ENCODE measurements around the gene TOGARAM1. TPM values are rescaled to one million over a fixed set of nuclear protein-coding genes. Genes with fewer than 3 reads are reported as not detected.

Gene TOGARAM1
- total and polyA plus RNA-seq, 8 donors = 3.4 to 13.3 (median 7.2) TPM

DNA sequence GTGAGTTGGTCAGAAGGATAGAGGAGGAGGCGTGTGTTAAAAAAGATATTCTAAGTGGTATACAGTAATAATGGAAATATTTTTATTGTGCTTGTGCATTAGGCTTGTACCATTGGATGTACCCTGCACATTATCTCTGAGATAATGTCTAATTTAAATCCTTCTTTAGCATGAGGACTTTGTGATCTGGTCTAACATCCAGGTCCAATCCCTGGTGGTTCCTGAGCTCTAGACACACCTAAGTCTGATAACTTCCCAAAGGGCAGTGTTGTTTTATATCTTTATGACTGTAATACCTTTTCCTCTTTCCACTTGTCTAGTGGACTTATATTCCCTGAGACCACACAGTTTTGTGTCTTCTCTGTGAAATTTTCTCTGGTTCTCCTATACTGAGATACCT lies 142.6 kb downstream of the TOGARAM1 start:
- Histone ChIP-seq H3K36me3 (peaks cover 0 to 21% (median 10%) of the 10 kb centered on the region in 3 donors), H3K4me1 (no peaks in the 10 kb centered on the region), H3K4me3 (no peak overlapping the region), H3K9me3 (no peaks in the 10 kb centered on the region), H3K27ac (no peak overlapping the region), H3K27me3 (no peaks in the 10 kb centered on the region)
- no peak for FAIRE-seq
- DNase-seq = no peak
- WGBS, 2 donors = 95 to 100% methylated on average over 1 of the region's 1 CpG
- TF ChIP-seq, protein P1, sequence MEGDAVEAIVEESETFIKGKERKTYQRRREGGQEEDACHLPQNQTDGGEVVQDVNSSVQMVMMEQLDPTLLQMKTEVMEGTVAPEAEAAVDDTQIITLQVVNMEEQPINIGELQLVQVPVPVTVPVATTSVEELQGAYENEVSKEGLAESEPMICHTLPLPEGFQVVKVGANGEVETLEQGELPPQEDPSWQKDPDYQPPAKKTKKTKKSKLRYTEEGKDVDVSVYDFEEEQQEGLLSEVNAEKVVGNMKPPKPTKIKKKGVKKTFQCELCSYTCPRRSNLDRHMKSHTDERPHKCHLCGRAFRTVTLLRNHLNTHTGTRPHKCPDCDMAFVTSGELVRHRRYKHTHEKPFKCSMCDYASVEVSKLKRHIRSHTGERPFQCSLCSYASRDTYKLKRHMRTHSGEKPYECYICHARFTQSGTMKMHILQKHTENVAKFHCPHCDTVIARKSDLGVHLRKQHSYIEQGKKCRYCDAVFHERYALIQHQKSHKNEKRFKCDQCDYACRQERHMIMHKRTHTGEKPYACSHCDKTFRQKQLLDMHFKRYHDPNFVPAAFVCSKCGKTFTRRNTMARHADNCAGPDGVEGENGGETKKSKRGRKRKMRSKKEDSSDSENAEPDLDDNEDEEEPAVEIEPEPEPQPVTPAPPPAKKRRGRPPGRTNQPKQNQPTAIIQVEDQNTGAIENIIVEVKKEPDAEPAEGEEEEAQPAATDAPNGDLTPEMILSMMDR (IDR thresholded peaks at IDR 0.05) = no peak
- ATAC-seq = no peak
- intact Hi-C loops (cut with DNase I) = no loop called here

DNA sequence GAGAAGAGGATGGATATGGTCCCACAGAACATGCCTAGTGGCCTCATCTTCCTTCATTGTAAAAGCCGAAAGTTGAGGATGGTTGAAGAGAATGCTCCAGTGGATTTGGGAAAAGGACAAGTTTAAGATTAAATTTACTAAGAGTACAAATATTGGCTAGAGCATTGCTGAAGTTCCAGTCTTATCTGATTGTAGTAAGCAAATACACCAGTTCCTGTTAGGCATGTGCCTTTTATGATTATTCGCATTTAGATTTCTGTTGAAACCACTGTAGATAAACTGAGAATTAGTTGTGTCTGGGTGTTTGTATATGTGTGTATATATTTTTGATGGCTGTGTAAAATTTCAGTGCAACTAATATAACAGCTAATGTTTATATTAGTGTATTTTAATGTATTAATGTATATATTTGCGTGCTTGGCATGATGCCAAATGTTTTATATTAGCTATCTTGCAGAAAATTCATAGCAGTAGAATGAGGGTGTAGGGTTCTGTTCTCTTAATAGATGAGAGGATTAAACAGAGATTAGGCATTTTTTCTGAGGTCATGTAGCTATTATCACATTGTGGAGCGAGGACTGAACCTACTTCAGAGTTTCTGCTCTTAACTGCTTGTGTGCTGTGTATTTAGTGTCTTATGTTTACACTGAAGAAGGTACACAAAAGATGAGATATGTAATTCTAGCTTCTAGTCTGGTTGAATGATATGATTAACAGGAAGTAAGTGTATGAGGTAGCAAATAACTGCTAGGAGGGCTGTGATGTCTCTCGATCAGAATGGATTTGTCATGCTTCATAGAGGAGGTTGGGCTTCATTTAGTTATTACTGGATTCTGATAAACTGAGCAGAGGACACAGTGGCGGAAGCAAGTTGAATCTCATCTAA lies 151.1 kb downstream of the TOGARAM1 start:
- Histone ChIP-seq H3K4me1 (peaks cover 8 to 12% (median 8%) of the 10 kb centered on the region in 3 donors), H3K4me3 (no peak overlapping the region), H3K27ac (no peak overlapping the region), H3K9me3 (no peaks in the 10 kb centered on the region), H3K36me3 (peaks cover 0 to 44% (median 12%) of the 10 kb centered on the region in 3 donors), H3K27me3 (no peaks in the 10 kb centered on the region)
- ATAC-seq (peak; percentile 46 to 75 (median 65)), DNase-seq (no peak), FAIRE-seq (no peak)
- intact Hi-C loops (cut with DNase I) = no loop called here
- TF ChIP-seq, protein P1 (IDR thresholded peaks at IDR 0.05) = no peak
- whole genome bisulfite sequencing, 2 donors = 51 to 54% methylated on average over 6 of the region's 6 CpGs

DNA sequence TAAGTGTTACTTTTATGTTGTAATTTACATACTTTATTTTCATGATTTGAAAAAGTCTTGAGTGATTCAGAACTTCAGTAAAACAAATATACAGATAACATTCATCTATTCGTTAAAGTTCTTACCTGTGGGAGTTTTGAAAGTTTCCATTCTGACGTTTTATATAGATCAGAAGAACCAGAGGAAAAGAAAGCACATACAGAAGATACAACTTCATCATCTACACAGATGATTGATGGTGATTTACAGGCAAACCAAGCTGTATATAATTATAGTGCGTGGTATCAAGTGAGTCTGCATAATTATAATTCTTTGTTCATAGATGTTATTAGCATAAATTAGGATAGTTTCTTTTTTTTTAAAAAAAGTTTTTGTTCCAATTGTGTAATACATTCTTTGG lies 152.3 kb downstream of the TOGARAM1 start:
- H3K27ac ChIP-seq = no peak overlapping the region
- no peaks in the 10 kb centered on the region for H3K27me3 ChIP-seq
- no peak for DNase-seq
- H3K4me1 ChIP-seq = peaks cover 8 to 12% (median 8%) of the 10 kb centered on the region in 3 donors
- WGBS, 2 donors = 61 to 78% methylated on average over 3 of the region's 3 CpGs
- no peaks in the 10 kb centered on the region for H3K9me3 ChIP-seq
- no peak overlapping the region for H3K4me3 ChIP-seq
- H3K36me3 ChIP-seq = peaks cover 0 to 40% (median 15%) of the 10 kb centered on the region in 3 donors
- no peak for FAIRE-seq
- no peak for ATAC-seq
- TF ChIP-seq, protein P1 (IDR thresholded peaks at IDR 0.05) = no peak
- intact Hi-C loops (cut with DNase I) = no loop called here

DNA sequence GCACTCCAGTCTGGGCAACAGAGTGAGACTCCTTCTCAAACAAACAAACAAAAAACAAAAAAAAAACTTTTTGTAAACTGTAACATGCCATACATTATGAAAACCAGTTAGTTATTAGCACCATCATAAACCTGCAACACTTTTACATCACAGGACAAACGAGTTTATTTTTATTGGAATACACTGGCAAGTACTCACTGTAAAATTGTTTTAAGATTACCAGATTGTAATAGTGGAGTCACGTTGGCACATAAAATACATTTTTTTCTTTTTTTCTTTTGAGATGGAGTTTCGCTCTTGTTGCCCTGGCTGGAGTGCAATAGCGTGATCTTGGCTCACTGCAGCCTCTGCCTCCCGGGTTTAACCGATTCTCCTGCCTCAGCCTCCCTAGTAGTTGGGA lies 156.6 kb downstream of the TOGARAM1 start:
- no peak for ATAC-seq
- 92 to 93% methylated on average over 6 of the region's 6 CpGs for WGBS, 2 donors
- H3K27me3 ChIP-seq = no peaks in the 10 kb centered on the region
- H3K27ac ChIP-seq = no peak overlapping the region
- intact Hi-C loops (cut with DNase I) = no loop called here
- peaks cover 0 to under 1% (median 0%) of the 10 kb centered on the region in 3 donors for H3K4me1 ChIP-seq
- DNase-seq = no peak
- peaks cover 0 to 41% (median 20%) of the 10 kb centered on the region in 3 donors for H3K36me3 ChIP-seq
- TF ChIP-seq, protein P1 (IDR thresholded peaks at IDR 0.05) = no peak
- H3K9me3 ChIP-seq = no peaks in the 10 kb centered on the region
- FAIRE-seq = no peak
- no peak overlapping the region for H3K4me3 ChIP-seq

DNA sequence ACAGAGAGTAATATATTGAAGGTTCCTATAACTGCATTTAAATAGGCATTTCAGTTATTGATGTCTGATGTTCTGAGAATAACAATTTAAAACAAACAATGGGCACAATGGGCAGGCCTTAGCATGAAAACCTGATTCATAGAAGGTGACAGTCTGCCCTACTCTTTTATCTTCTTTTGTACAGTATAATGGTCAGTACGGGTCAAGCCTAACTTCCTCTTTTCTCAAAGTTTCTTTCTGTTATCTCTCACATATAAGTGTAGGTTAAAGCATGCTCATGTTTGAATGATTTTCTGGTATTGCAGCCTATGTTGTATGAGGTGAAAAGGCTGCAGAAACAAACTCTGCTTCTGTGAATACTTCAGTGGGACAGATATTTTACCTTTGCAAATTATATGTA lies 158.1 kb downstream of the TOGARAM1 start:
- 84 to 91% methylated on average over 1 of the region's 1 CpG for WGBS, 2 donors
- intact Hi-C loops (cut with DNase I) = loop anchor here in 1 of 3 donors (10.0 kb wide), 1 partner anchor 125 kb away; no protein-coding TSS in a partner anchor
- Histone ChIP-seq H3K4me1 (no peaks in the 10 kb centered on the region), H3K27ac (no peak overlapping the region), H3K27me3 (no peaks in the 10 kb centered on the region), H3K9me3 (no peaks in the 10 kb centered on the region), H3K36me3 (peaks cover 0 to 30% (median 18%) of the 10 kb centered on the region in 3 donors), H3K4me3 (no peak overlapping the region)
- FAIRE-seq = no peak
- DNase-seq = no peak
- ATAC-seq = no peak
- TF ChIP-seq, protein P1 (IDR thresholded peaks at IDR 0.05) = no peak

Measured in pancreas (tissue), 10 donors.